C4-2B (cell line): ENCODE measurements around the gene GALT.
A peak's percentile ranks its signal among the peaks of the same experiment; 100 is the strongest.

Experiments used
- H3K27ac ChIP-seq: fragments of 450-650 bp; 2 replicates; pipeline ENCODE4 v1.5.1; 2017
- ZFX ChIP-seq: fragments of 450-650 bp; IDR thresholded peaks from 2 replicates; pipeline ENCODE4 v1.6.1; 2017
- TF ChIP-seq, protein P1 (sequence below): fragments of 450-650 bp; conservative IDR thresholded peaks from 2 replicates; pipeline ENCODE4 v1.5.1; 2017; ENCODE audit warnings: mild to moderate bottlenecking

Gene GALT

DNA sequence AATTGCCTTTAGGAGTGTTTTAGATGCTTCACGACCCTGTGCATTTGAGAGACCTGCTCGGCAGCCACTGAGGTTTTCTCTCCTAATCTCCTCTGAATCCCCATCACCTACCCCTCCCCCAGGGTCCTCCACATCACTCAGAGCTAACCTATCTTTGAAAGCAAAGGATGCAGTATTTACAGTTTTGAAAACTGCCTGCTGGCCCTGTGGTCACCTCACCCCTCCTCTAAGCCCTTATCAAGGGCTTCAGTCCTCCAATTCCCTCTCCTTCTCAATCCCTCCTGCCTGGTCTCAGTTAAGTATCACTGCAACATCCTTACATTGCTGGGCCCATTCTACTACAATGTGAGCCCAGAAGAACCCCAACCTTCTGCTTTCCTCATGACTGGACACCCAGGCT, 39.1 kb upstream of the GALT start:
- H3K27ac ChIP-seq, result no peak overlapping the region
- TF ChIP-seq, protein P1, sequence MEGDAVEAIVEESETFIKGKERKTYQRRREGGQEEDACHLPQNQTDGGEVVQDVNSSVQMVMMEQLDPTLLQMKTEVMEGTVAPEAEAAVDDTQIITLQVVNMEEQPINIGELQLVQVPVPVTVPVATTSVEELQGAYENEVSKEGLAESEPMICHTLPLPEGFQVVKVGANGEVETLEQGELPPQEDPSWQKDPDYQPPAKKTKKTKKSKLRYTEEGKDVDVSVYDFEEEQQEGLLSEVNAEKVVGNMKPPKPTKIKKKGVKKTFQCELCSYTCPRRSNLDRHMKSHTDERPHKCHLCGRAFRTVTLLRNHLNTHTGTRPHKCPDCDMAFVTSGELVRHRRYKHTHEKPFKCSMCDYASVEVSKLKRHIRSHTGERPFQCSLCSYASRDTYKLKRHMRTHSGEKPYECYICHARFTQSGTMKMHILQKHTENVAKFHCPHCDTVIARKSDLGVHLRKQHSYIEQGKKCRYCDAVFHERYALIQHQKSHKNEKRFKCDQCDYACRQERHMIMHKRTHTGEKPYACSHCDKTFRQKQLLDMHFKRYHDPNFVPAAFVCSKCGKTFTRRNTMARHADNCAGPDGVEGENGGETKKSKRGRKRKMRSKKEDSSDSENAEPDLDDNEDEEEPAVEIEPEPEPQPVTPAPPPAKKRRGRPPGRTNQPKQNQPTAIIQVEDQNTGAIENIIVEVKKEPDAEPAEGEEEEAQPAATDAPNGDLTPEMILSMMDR, result no peak
- no peak for TF ChIP-seq ZFX

DNA sequence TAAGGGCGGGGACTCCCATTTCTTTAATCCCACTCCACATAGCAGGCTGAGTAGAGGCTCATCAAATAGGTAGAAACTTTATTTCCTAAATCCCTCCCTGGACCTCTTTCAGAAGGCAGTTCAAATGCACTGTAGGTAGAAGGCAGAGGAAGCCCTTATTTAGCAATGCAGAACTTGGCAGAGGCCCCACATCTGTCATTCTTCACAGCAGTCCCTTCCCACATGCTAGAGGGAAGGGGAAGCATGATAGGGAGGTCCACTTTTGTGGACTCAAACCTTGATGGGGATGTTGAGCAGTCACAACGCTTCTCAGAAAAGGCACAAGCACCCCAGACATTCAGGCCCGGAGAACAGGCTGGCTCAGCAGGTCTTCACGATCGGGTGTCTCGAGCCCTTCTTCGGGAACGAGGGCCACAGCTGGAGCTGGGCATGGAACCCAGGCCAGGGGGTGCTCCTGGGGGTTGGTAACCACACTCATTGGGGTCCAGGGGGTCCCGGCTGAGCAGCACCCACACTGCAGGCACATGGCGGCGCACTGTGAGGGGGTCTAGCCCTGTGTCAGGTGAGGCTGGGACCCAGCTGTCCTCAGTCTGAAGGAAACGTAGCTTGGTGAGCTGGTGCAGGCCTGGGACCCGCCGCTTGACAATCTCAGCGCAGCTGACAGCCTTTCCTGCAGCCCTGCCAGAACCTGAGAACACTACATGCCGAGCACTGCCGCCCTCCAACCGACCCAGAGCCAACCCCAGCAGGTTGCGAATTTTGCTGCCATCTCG, 35.9 kb upstream of the GALT start:
- peak overlapping the region; percentile 90 for H3K27ac ChIP-seq
- TF ChIP-seq, protein P1, result no peak
- TF ChIP-seq ZFX, result no peak

DNA sequence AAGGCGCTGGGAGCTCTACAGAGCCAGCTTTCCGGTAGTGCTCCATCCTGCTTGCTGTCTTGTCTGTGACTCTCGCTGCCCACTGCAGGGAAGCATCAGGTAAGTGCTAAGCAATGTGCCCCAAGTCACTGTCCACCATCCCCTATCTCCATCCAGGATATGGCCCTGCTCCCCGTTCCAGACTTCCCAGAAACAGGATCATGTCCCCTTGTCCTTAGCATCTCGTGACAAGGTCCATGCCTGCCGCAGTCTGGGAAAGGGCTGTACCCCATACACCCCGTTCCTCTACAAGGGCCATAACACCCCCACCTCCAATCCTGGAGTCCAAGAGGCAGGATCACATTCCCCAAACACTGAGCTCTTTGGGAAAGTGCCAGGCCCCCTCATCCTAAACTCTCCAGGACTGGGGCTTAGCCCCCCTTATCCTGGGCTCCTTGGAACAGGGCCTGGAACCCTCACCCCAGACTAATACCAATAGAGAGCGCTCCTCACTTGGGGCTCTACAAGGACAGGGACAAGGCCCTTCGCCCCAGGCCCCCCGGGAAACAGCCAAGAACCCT, 35.1 kb upstream of the GALT start:
- TF ChIP-seq ZFX, result no peak
- TF ChIP-seq, protein P1, result no peak
- H3K27ac ChIP-seq, result peak overlapping the region; percentile 90

DNA sequence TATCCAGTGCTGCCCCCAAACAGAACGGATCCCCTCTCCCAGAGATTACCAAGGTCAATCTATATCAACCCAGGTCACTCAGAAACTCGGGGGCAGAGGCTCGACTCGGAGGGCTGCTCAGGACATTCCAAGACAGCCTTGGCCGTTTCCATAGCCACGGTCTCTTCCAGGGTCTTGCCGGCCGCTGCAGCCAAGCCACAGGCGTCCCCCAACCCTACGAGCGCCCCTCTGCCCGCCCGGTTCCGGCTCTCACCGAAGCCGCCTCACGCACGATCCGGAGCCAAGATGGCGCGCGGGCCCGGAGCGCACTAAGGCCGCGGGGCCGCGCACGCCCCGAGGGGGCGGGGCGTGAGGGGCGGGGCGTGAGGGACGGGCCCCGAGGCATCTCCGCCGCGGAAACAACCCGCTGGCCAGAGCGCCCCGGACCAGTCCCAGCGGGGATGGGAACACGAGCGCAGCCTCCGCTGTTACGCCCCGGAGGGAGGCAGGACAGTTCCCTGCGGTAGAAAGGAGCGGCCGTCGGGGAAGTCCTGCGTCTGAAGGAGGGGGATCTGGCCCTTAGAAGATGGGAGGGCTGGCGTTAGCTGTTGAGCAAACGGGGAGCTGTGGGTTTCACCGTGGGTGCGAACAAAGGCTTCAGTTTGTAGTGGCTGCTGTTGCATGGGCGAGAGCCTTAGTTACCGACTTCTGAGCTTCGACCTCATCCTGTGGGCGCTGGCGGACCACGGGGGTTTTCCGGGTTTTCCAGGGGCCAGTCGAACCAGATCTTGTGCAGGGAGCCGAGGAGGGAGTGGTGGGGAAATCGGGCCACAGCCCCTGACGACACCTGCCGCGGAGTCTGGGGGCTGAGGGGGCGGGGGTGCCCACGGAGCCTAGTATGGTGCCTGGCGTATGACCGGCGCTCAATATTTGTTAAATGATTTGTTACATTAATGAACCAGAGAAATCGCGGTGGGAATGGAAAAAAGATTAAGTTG, 34.4 kb upstream of the GALT start, which contains the start of gene RPP25L:
Gene RPP25L (minus strand): TSS at position 287 of the 977 bp plus-strand sequence. CDS start 801 bp downstream, outside the sequence.
- TF ChIP-seq ZFX, result 0 out of 2 replicates have a peak, but pooled peaks have one; percentile 26
- TF ChIP-seq, protein P1, result no peak
- peak within 1 kb of the TSS; percentile 90 for H3K27ac ChIP-seq

DNA sequence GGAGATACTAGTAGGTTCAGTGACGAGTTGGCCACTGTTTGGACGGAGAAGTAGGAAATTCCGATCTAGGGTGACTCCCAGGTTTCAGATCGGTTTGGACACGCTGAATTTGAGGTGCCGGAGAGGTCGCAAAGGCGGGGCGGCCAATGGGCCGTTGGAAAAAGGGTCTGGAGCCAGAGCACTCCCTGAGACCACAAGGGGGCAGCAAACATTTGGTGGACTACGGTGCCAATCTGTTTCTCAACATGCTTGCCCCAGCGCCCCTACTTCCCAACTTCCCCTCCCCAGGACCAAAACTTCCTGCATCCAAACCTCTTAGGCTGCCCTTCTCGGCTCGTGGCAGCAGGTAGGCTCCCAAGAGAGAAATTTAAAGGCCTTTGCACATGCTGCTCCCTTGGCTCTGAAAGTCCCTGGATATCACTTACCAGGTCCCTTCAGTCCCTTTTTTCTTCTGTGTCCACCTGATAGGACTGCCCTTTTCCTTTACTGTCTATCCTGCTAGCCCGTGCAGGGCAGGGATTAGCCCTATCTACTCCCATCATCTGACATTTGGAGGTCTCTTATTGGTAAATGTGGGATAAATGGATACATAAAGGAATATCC, 33.6 kb upstream of the GALT start:
- TF ChIP-seq, protein P1, result peak; percentile 94
- no peak for TF ChIP-seq ZFX
- H3K27ac ChIP-seq, result peak overlapping the region; percentile 90

DNA sequence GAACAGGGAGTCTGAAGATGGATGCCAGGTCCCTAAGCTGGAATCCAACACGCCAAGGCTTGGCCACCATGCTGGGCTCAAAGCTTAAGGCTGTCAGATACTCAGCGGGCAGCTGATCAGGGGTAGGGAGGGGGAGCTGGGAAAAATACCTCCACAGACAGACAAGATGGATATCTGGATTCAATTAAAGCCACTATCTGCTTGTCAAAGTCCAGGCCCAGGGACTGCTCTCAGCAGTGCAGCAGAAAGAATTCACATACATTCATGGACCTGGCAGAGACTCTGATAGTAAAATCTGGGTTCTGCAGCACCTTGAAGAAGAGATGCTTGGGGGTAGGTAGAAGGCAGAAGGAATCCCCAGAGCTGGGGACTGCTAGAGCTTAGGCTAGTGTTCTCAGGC, 31.3 kb upstream of the GALT start:
- H3K27ac ChIP-seq, result no peak overlapping the region
- TF ChIP-seq ZFX, result no peak
- TF ChIP-seq, protein P1, result no peak
